CD14-positive monocyte (primary cell): ENCODE results near the gene RHOG. TPM values are rescaled to one million over a fixed set of nuclear protein-coding genes. Genes with fewer than 3 reads are reported as not detected.

Experiments used
- DNase-seq, 3 donors: peaks; one replicate each; pipeline ENCODE4 v3.0.0-alpha.2; 2011 to 2022
- H2AFZ ChIP-seq: 2 replicates; pipeline ENCODE4 v1.6.0; 2012; ENCODE audit warnings: mild to moderate bottlenecking, low read depth, low read length, inconsistent platforms; ENCODE audit not compliant: insufficient read depth, poor library complexity, severe bottlenecking
- H3K27ac ChIP-seq, 2 donors: 1 replicate in 1 of 2; 2 replicates in 1 of 2; pipeline ENCODE4 v1.5.1; 2012 to 2013; ENCODE audit warnings: low read length in 2 of 2, control low read depth in 1 of 2, inconsistent platforms in 1 of 2, low read depth in 1 of 2, mild to moderate bottlenecking in 1 of 2
- H3K27me3 ChIP-seq, 2 donors: one replicate each; pipeline versions ENCODE4 v1.6.0 to v1.6.1; 2011 to 2013; ENCODE audit warnings: low read length in 2 of 2; ENCODE audit not compliant: control insufficient read depth in 2 of 2, insufficient read depth in 2 of 2
- H3K36me3 ChIP-seq, 2 donors: replicated peaks in 1 of 2; 1 replicate in 1 of 2; 2 replicates in 1 of 2; pipeline versions ENCODE4 v1.5.1 to v1.6.1; 2012 to 2013; ENCODE audit warnings: low read length in 2 of 2, control low read depth in 1 of 2, inconsistent platforms in 1 of 2, mild to moderate bottlenecking in 1 of 2; ENCODE audit not compliant: insufficient read depth in 2 of 2, control insufficient read depth in 1 of 2
- H3K4me1 ChIP-seq, 2 donors: 1 replicate in 1 of 2; 2 replicates in 1 of 2; pipeline versions ENCODE4 v1.5.1 to v1.6.1; 2012 to 2013; ENCODE audit warnings: low read length in 2 of 2, control low read depth in 1 of 2, inconsistent platforms in 1 of 2, mild to moderate bottlenecking in 1 of 2, moderate library complexity in 1 of 2; ENCODE audit not compliant: insufficient read depth in 2 of 2, control insufficient read depth in 1 of 2
- H3K4me2 ChIP-seq: replicated peaks from 2 replicates; pipeline ENCODE3; 2012; ENCODE audit warnings: low read length, moderate library complexity, mild to moderate bottlenecking; ENCODE audit not compliant: poor library complexity, severe bottlenecking; ENCODE audit errors: extremely low read depth
- H3K4me3 ChIP-seq, 3 experiments: fragments of 200-600 bp in 1 of 3; sonication (generic) in 1 of 3; replicated peaks in 1 of 3; 1 replicate in 2 of 3; 2 replicates in 1 of 3; pipeline ENCODE4 v1.5.1; 2011 to 2013; ENCODE audit warnings: low read length in 3 of 3, mild to moderate bottlenecking in 3 of 3, control low read depth in 2 of 3, low read depth in 2 of 3, inconsistent platforms in 1 of 3, moderate library complexity in 1 of 3
- H3K79me2 ChIP-seq: 2 replicates; pipeline ENCODE4 v1.6.0; 2012; ENCODE audit warnings: mild to moderate bottlenecking, control low read depth, inconsistent platforms, low read length, moderate library complexity; ENCODE audit not compliant: insufficient read depth
- H3K9ac ChIP-seq: 2 replicates; pipeline ENCODE4 v1.6.0; 2017; ENCODE audit warnings: low read length, mild to moderate bottlenecking; ENCODE audit not compliant: insufficient read depth, poor library complexity, severe bottlenecking
- H3K9me3 ChIP-seq, 2 donors: replicated peaks in 1 of 2; 1 replicate in 1 of 2; 2 replicates in 1 of 2; pipeline versions ENCODE4 v1.5.1 to v1.6.1; 2012 to 2013; ENCODE audit warnings: low read length in 2 of 2, control low read depth in 1 of 2; ENCODE audit not compliant: control insufficient read depth in 1 of 2, insufficient read depth in 1 of 2
- H4K20me1 ChIP-seq: 2 replicates; pipeline ENCODE4 v1.6.0; 2012; ENCODE audit warnings: mild to moderate bottlenecking, low read length, control low read depth, moderate library complexity; ENCODE audit not compliant: insufficient read depth
- H3K27ac Mint-ChIP-seq, 7 donors: one replicate each; pipeline ENCODE4 v1.8.0; 2020; ENCODE audit warnings: mild to moderate bottlenecking in 7 of 7, mixed read lengths in 7 of 7, moderate library complexity in 6 of 7, inconsistent platforms in 2 of 7
- H3K27me3 Mint-ChIP-seq, 3 donors: one replicate each; pipeline ENCODE4 v1.8.0; 2021 to 2022; ENCODE audit warnings: low read depth in 3 of 3, mild to moderate bottlenecking in 3 of 3, mixed read lengths in 3 of 3, moderate library complexity in 3 of 3, inconsistent platforms in 1 of 3
- H3K36me3 Mint-ChIP-seq, 2 donors: one replicate each; pipeline ENCODE4 v1.8.0; 2020; ENCODE audit warnings: mixed read lengths in 2 of 2, inconsistent platforms in 1 of 2, mild to moderate bottlenecking in 1 of 2
- H3K4me1 Mint-ChIP-seq: one replicate; pipeline ENCODE4 v1.8.0; 2020; ENCODE audit warnings: mild to moderate bottlenecking, mixed read lengths
- H3K4me3 Mint-ChIP-seq, 2 donors: one replicate each; pipeline ENCODE4 v1.8.0; 2020; ENCODE audit warnings: mild to moderate bottlenecking in 2 of 2, mixed read lengths in 2 of 2, moderate library complexity in 1 of 2
- H3K9me3 Mint-ChIP-seq, 7 donors: one replicate each; pipeline ENCODE4 v1.8.0; 2020 to 2022; ENCODE audit warnings: mixed read lengths in 7 of 7, mild to moderate bottlenecking in 6 of 7, moderate library complexity in 6 of 7, inconsistent platforms in 2 of 7
- CTCF ChIP-seq: fragments of 200-600 bp; IDR thresholded peaks from one replicate; pipeline ENCODE4 v1.8.0; 2022; ENCODE audit warnings: antibody characterized with exemption, mild to moderate bottlenecking
- WGBS: methylation state at CpG from one replicate; pipeline ENCODE4 v1.1.5; 2013; ENCODE audit warnings: missing lambda C conversion rate; ENCODE audit not compliant: insufficient coverage; 5-methylcytosine and 5-hydroxymethylcytosine counted together
- intact Hi-C, 2 donors: fragments of 100-400 bp; cut with micrococcal nuclease; formaldehyde crosslinking; loops; one replicate each; pipeline versions ENCODE4 v1.15.0 to v1.15.1; 2023
- polyA plus RNA-seq, 3 donors: library from polyadenylated mRNA; depleted of rRNA in 1 of 3; unstranded in 2 of 3; stranded (reverse) in 1 of 3; fragments of 300-500 nt in 2 of 3; fragments of >200 nt in 1 of 3; fragmentation: Illumina TruSeq in 2 of 3; gene quantifications; 1 replicate in 2 of 3; 2 replicates in 1 of 3; pipeline ENCODE4 v1.2.3, GENCODE V29; 2012 to 2021

Gene RHOG
- polyA plus RNA-seq, 3 donors, result 315 to 505 (median 458) TPM

- TF ChIP-seq CTCF, result no peak
- Mint-ChIP-seq H3K36me3 (peaks cover 5 to 6% of the 10 kb centered on the region in 2 donors), H3K27me3 (peaks cover 0 to 2% (median 0%) of the 10 kb centered on the region in 3 donors), H3K4me3 (peak overlapping the region; percentile 89 to 94), H3K4me1 (peaks cover 51% of the 10 kb centered on the region), H3K27ac (peak overlapping the region; percentile 95 to 99 (median 98)), H3K9me3 (no peaks in the 10 kb centered on the region)
- no peaks in the 10 kb centered on the region for H3K9me3 ChIP-seq
- H3K79me2 ChIP-seq, result peaks cover 41% of the 10 kb centered on the region
- H3K4me3 ChIP-seq, result peak overlapping the region; percentile 65 to 94 (median 87)
- H3K4me2 ChIP-seq, result peak overlapping the region; percentile 97
- no peaks in the 10 kb centered on the region for H3K27me3 ChIP-seq
- peak overlapping the region; percentile 84 for H3K9ac ChIP-seq
- peak overlapping the region; percentile 94 for H3K27ac ChIP-seq
- H3K4me1 ChIP-seq, result peaks cover 48 to 56% of the 10 kb centered on the region in 2 donors
- peaks cover 39% of the 10 kb centered on the region for H4K20me1 ChIP-seq
- DNase-seq, result no peak
- peak overlapping the region; percentile 88 for H2AFZ ChIP-seq
- 9% methylated on average over 7 of the region's 7 CpGs for WGBS
- intact Hi-C loops, result loop anchor here in 1 of 2 donors (2.0 kb wide), 1 partner anchor 16 kb away; no protein-coding TSS in a partner anchor
- no peaks in the 10 kb centered on the region for H3K36me3 ChIP-seq
These were observed 13.9 kb upstream of the RHOG start for GRCh38 chr11:3854660-3854976.

- Histone ChIP-seq H3K36me3 (no peaks in the 10 kb centered on the region), H3K79me2 (peaks cover 36% of the 10 kb centered on the region), H3K4me2 (peak overlapping the region; percentile 97), H4K20me1 (peaks cover 34% of the 10 kb centered on the region), H2AFZ (peak overlapping the region; percentile 88), H3K4me1 (peaks cover 42 to 50% of the 10 kb centered on the region in 2 donors), H3K9me3 (no peaks in the 10 kb centered on the region), H3K27me3 (no peaks in the 10 kb centered on the region), H3K4me3 (peak overlapping the region; percentile 65 to 94 (median 87)), H3K27ac (peak overlapping the region; percentile 94), H3K9ac (peak overlapping the region; percentile 84)
- no peak for TF ChIP-seq CTCF
- whole genome bisulfite sequencing, result 13% methylated on average over 7 of the region's 11 CpGs
- intact Hi-C loops, result loop anchor here in 1 of 2 donors (2.0 kb wide), 1 partner anchor 15 kb away; no protein-coding TSS in a partner anchor
- no peaks in the 10 kb centered on the region for H3K9me3 Mint-ChIP-seq
- peaks cover 46% of the 10 kb centered on the region for H3K4me1 Mint-ChIP-seq
- H3K4me3 Mint-ChIP-seq, result peak overlapping the region; percentile 89 to 94
- H3K36me3 Mint-ChIP-seq, result peaks cover 5 to 6% of the 10 kb centered on the region in 2 donors
- H3K27ac Mint-ChIP-seq, result peak overlapping the region; percentile 95 to 99 (median 98)
- DNase-seq, result peak; percentile 72 to 78 (median 76)
- peaks cover 0 to 2% (median 0%) of the 10 kb centered on the region in 3 donors for H3K27me3 Mint-ChIP-seq
These were observed 13.3 kb upstream of the RHOG start for GRCh38 chr11:3853899-3854659.
